Subcutaneous adipose tissue (tissue), 4 donors: Measurements from ENCODE around the gene FCHSD2. TPM values are rescaled to one million over a fixed set of nuclear protein-coding genes. Genes with fewer than 3 reads are reported as not detected.

Experiments
- CTCF ChIP-seq: fragments of 450-650 bp; IDR thresholded peaks from one replicate; pipeline ENCODE4 v1.5.1; 2016; ENCODE audit warnings: low read depth, mild to moderate bottlenecking, control low read depth, antibody characterized with exemption, moderate library complexity
- total RNA-seq, 4 donors: library from RNA; depleted of rRNA; stranded (reverse); fragments of >200 nt; gene quantifications; one replicate each; pipeline ENCODE4 v1.1.0, GENCODE V29; 2016

Gene FCHSD2
- total RNA-seq, 4 donors from 2014 or later, result 26.2 to 34.7 (median 30.0) TPM

GRCh38 chr11:72872012-72872411 is 270.1 kb downstream of the FCHSD2 start:
- TF ChIP-seq CTCF, result no peak

GRCh38 chr11:72871119-72871518 is 271.0 kb downstream of the FCHSD2 start:
- no peak for TF ChIP-seq CTCF

DNA sequence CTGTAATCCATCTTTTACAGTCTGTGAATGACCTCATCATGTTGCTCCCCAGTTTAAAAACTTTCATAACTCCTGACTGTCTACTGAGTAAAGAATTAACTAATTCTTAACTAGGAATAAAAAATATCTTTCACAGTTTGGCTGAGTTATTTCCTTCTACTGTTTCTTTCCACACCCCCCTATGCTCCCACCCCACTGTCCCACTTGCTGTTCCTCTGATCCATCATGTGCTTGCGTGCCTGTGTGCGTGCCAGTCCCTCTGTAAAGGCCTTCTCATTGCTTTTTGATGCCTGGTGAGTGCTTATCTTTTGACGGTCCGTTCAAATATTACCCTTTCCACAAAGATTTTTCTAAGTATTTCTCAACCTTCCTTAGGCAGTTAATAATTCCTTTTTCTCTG is 272.3 kb downstream of the FCHSD2 start:
- no peak for TF ChIP-seq CTCF

DNA sequence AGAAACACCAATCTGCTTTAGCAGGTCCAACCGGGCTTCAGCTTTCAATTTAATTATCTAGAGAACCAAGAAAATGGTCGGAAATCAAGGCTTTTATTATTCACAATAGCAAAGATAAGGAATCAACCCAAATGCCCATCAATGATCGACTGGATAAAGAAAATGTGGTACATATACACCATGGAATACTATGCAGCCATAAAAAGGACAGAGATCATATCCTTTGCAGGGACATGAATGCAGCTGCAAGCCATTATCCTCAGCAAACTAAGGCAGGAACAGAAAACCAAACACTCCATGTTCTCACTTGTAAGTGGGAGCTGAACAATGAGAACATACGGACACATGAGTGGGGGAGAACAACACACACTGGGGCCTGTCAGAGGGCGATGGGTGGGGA is 274.1 kb downstream of the FCHSD2 start:
- TF ChIP-seq CTCF, result no peak

GRCh38 chr11:72864702-72865655 is 277.1 kb downstream of the FCHSD2 start:
- no peak for TF ChIP-seq CTCF

GRCh38 chr11:72863916-72864315 is 278.2 kb downstream of the FCHSD2 start:
- TF ChIP-seq CTCF, result no peak

DNA sequence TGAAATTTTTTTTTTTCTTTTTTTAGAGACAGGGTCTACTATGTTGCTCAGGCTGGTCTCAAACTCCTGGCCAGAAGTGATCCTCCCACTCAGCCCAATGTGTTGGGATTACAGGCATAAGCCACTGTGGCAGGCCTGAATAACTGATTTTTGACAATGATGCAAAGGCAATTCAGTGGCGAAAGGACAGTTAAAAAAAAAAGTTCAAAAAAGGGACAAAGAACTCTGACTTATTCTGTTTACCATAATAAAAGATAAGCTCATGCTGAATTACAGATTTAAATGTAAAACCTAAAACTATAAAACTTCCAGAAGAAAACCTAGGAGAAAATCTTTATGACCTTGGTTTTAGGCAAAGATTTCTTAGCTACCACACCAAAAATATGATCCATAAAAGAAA is 279.0 kb downstream of the FCHSD2 start:
- no peak for TF ChIP-seq CTCF
